Heart left ventricle (tissue), 16 donors: ENCODE data around the gene PLCB3. TPM values are rescaled to one million over a fixed set of nuclear protein-coding genes. Genes with fewer than 3 reads are reported as not detected.

Source experiments
- ATAC-seq, 4 donors: fragments of 200-7000 bp; cut with Tn5 transposase; one replicate each; pipeline ENCODE4 v1.9.1; 2020 to 2022; ENCODE audit warnings: moderate library complexity in 4 of 4, mild to moderate bottlenecking in 3 of 4, moderate number of reproducible peaks in 1 of 4
- DNase-seq, 5 donors: peaks; one replicate each; pipeline ENCODE4 v3.0.0-alpha.2; 2020
- H3K27ac ChIP-seq, 12 donors: fragments of 200-600 bp; sonication (generic) in 4 of 12; one replicate each; pipeline versions ENCODE4 v1.5.0 to v1.8.0; 2016 to 2022; ENCODE audit warnings: mild to moderate bottlenecking in 2 of 12
- H3K27me3 ChIP-seq, 9 donors: fragments of 200-600 bp; sonication (generic) in 2 of 9; one replicate each; pipeline versions ENCODE4 v1.5.1 to v1.8.0; 2016 to 2022; ENCODE audit warnings: mild to moderate bottlenecking in 3 of 9
- H3K36me3 ChIP-seq, 9 donors: fragments of 200-600 bp; sonication (generic) in 2 of 9; one replicate each; pipeline versions ENCODE4 v1.5.0 to v1.8.0; 2018 to 2022; ENCODE audit warnings: mild to moderate bottlenecking in 2 of 9
- H3K4me1 ChIP-seq, 12 donors: fragments of 200-600 bp; sonication (generic) in 4 of 12; one replicate each; pipeline versions ENCODE4 v1.5.0 to v1.8.0; 2016 to 2022; ENCODE audit warnings: mild to moderate bottlenecking in 3 of 12
- H3K4me3 ChIP-seq, 12 donors: fragments of 200-600 bp; sonication (generic) in 4 of 12; one replicate each; pipeline versions ENCODE4 v1.5.0 to v1.8.0; 2017 to 2022; ENCODE audit warnings: mild to moderate bottlenecking in 9 of 12, moderate library complexity in 4 of 12
- H3K9me3 ChIP-seq, 12 donors: fragments of 200-600 bp; sonication (generic) in 4 of 12; one replicate each; pipeline versions ENCODE4 v1.5.0 to v1.8.0; 2016 to 2022; ENCODE audit warnings: mild to moderate bottlenecking in 1 of 12
- POLR2A ChIP-seq, 2 donors: fragments of 450-650 bp; IDR thresholded peaks; one replicate each; pipeline ENCODE4 v1.6.1; 2017; ENCODE audit warnings: antibody characterized with exemption in 2 of 2, mild to moderate bottlenecking in 2 of 2, moderate library complexity in 2 of 2
- WGBS, 4 donors: extraction: QIAGEN DNeasy Blood & Tissue Kit in 2 of 4; methylation state at CpG; one replicate each; pipeline versions ENCODE4 v1.1.5 to v1.1.7; 2013 to 2018; 5-methylcytosine and 5-hydroxymethylcytosine counted together
- intact Hi-C, 10 donors: fragments of 100-400 bp; cut with DNase I; formaldehyde crosslinking; loops; one replicate each; pipeline versions ENCODE4 v1.11.1 to v1.14.2; 2022
- polyA plus RNA-seq, 2 donors: library from polyadenylated mRNA; stranded (reverse); fragments of 200-250 nt; gene quantifications; one replicate each; pipeline ENCODE4 v1.2.3, GENCODE V29; 2013
- total RNA-seq, 9 donors: library from RNA; depleted of rRNA in 2 of 9; stranded (reverse); fragments of >200 nt in 2 of 9; fragmentation: NEBNext Ultra II Directional in 3 of 9; extraction: Animal tissue kit (Norgen Biotek cat#: 25700) in 3 of 9; gene quantifications; one replicate each; pipeline versions ENCODE4 v1.1.0 to v1.2.4, GENCODE V29; 2016 to 2023
- TF ChIP-seq, protein P1 (sequence below), 12 donors: fragments of 200-600 bp; sonication (generic) in 4 of 12; IDR thresholded peaks; one replicate each; pipeline versions ENCODE4 v1.5.0 to v1.8.0; 2018 to 2022; ENCODE audit warnings: antibody characterized with exemption in 12 of 12, mild to moderate bottlenecking in 5 of 12
- donor health status: ischemic (EF 13 %, LVEDD 7.1; RV severe dilation, severe dysfunction).
- donor health status: healthy with polysubstance abuse.
- donor health status: DM: no; HTN: yes; CAD: no.
- donor health status: DM: no; HTN: no; CAD: no.
- donor health status: ischemic (EF 25% LVEDD 6.9; RV normal size, moderate dysfunction).
- donor health status: ischemic (EF 25% LVEDD 5.7; RV mildly dilated, moderate dysfunction).
- donor health status: healthy.
- donor health status: DM: yes; HTN: yes; CAD: no.
- donor health status: ischemic (EF 35%, LVEDD 5.7; RV mildly dilated, moderate dysfunction).
- donor health status: nonischemic (EF 11% LVEDD 7.7; RV severe dilation, severe dysfunction).
- donor health status: DM: yes; HTN: yes; CAD: no.
- donor health status: PGD.
- donor health status: ischemic (EF 29% LVEDD 5.4; RV normal size, mild dysfunction).
- donor health status: nonischemic (EF 23%, LVEDD 6.1; RV moderate dilation, normal function).

PLCB3 gene
- total and polyA plus RNA-seq, 11 donors, result 7.4 to 19.1 (median 9.8) TPM

DNA sequence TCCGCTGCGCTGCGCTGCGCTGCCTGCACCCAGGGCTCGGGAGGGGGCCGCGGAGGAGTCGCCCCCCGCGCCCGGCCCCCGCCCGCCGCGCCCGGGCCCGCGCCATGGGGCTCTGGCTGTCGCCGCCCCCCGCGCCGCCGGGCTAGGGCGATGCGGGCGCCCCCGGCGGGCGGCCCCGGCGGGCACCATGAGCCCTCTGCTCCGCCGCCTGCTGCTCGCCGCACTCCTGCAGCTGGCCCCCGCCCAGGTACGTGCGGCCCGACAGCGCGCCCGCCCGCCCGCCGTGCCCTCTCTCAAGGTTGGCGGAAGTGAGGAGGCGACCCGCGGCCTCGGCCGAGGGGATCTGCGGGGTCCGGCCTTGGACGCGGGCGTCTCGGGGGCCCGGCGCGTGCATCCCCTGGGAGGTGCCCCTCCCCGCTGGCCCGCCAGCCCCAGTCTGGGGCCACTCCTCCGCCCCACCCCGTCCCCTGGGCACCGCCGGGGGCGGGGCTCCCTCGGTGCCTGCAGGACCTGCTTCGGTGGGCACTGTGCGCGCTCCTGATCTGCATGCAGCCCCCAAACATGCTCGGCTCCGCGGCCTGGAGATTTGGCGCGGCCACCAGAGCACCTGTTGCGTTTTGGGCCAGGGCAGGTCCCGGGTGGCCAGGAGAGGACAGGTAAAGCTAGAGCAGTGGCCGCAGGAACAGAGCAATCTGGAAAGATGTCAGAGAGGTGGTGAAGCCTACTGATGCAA, 16.5 kb upstream of the PLCB3 start:
- ATAC-seq, result peak in 3 of 4 donors; percentile 21 to 52 (median 35)
- intact Hi-C loops, result no loop called here
- no peaks in the 10 kb centered on the region for H3K27me3 ChIP-seq
- H3K9me3 ChIP-seq, result no peaks in the 10 kb centered on the region
- peak in 1 of 2 donors; percentile 42 for TF ChIP-seq POLR2A (IDR thresholded peaks at IDR 0.05)
- TF ChIP-seq, protein P1, sequence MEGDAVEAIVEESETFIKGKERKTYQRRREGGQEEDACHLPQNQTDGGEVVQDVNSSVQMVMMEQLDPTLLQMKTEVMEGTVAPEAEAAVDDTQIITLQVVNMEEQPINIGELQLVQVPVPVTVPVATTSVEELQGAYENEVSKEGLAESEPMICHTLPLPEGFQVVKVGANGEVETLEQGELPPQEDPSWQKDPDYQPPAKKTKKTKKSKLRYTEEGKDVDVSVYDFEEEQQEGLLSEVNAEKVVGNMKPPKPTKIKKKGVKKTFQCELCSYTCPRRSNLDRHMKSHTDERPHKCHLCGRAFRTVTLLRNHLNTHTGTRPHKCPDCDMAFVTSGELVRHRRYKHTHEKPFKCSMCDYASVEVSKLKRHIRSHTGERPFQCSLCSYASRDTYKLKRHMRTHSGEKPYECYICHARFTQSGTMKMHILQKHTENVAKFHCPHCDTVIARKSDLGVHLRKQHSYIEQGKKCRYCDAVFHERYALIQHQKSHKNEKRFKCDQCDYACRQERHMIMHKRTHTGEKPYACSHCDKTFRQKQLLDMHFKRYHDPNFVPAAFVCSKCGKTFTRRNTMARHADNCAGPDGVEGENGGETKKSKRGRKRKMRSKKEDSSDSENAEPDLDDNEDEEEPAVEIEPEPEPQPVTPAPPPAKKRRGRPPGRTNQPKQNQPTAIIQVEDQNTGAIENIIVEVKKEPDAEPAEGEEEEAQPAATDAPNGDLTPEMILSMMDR (IDR thresholded peaks at IDR 0.05), result peak in 3 of 12 donors; percentile 8 to 32 (median 22)
- peak overlapping the region; percentile 71 to 93 (median 81) for H3K4me3 ChIP-seq
- H3K4me1 ChIP-seq, result peaks cover 0 to 68% (median 30%) of the 10 kb centered on the region in 12 donors
- H3K36me3 ChIP-seq, result peaks cover 0 to 25% (median 18%) of the 10 kb centered on the region in 9 donors
- peak overlapping the region; percentile 57 to 96 (median 92) for H3K27ac ChIP-seq
- DNase-seq, result peak in 4 of 5 donors; percentile 59 to 75 (median 62)
- 2 to 29% (median 5%) methylated on average over 1 to 80 of the region's 80 CpGs for WGBS, 4 donors

DNA sequence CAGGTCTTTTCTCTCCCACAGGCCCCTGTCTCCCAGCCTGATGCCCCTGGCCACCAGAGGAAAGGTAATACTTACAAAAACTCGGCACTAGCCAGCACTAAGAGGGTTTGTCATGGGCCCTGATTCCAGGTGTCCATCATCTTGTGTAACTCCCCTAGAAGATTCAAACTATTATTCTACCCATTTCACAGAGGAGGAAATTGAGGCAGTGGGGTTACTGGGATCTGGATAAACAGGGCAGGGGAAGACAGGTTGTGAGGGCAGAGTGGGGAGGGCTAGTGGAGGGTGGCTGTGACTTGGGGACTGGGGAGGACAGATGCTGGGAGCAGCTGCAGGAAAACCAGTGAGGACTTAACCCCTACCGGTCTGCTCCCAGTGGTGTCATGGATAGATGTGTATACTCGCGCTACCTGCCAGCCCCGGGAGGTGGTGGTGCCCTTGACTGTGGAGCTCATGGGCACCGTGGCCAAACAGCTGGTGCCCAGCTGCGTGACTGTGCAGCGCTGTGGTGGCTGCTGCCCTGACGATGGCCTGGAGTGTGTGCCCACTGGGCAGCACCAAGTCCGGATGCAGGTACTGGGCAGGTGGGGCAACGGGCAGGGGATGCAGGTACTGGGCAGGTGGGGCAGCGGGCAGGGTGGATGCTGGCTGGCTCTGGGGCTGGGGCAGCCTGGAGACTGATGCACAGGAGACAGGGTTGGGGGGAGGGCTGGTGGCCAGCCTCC, 15.7 kb upstream of the PLCB3 start:
- Histone ChIP-seq H3K4me3 (peak overlapping the region; percentile 71 to 93 (median 81)), H3K4me1 (peaks cover 0 to 72% (median 34%) of the 10 kb centered on the region in 12 donors), H3K27ac (peak overlapping the region in 11 of 12 donors; percentile 85 to 96 (median 93)), H3K9me3 (no peaks in the 10 kb centered on the region), H3K36me3 (peaks cover 0 to 25% (median 18%) of the 10 kb centered on the region in 9 donors), H3K27me3 (no peaks in the 10 kb centered on the region)
- WGBS, 4 donors, result 77 to 81% (median 80%) methylated on average over 8 to 12 of the region's 12 CpGs
- no peak for ATAC-seq
- intact Hi-C loops, result no loop called here
- DNase-seq, result peak in 1 of 5 donors; percentile 10
- TF ChIP-seq, protein P1 (IDR thresholded peaks at IDR 0.05), result no peak
- TF ChIP-seq POLR2A (IDR thresholded peaks at IDR 0.05), result no peak

DNA sequence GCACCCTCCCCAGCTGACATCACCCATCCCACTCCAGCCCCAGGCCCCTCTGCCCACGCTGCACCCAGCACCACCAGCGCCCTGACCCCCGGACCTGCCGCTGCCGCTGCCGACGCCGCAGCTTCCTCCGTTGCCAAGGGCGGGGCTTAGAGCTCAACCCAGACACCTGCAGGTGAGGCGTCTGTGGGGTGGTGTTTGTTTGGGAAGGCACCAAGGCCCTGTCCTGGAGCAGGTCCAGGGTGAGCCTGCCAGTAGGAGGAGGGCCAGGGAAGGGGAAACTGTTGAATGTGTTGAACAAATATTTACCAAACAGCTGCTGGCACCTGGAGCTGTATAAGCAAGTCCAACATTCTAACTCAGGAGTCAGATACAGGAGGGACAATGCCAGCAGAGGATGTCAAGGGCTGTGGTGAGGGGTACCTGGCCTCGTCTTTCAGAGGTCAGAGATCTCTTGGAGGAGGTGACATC, 13.8 kb upstream of the PLCB3 start:
- ATAC-seq (no peak), DNase-seq (peak in 2 of 5 donors; percentile 22 to 63)
- Histone ChIP-seq H3K27me3 (no peaks in the 10 kb centered on the region), H3K4me3 (no peak overlapping the region), H3K4me1 (peaks cover 0 to 64% (median 31%) of the 10 kb centered on the region in 12 donors), H3K9me3 (no peaks in the 10 kb centered on the region), H3K27ac (peak overlapping the region in 5 of 12 donors; percentile 2 to 99 (median 25)), H3K36me3 (peaks cover 0 to 25% (median 18%) of the 10 kb centered on the region in 9 donors)
- intact Hi-C loops, result no loop called here
- TF ChIP-seq POLR2A (IDR thresholded peaks at IDR 0.05), result no peak
- TF ChIP-seq, protein P1 (IDR thresholded peaks at IDR 0.05), result no peak
- WGBS, 4 donors, result 69 to 87% (median 73%) methylated on average over 12 of the region's 12 CpGs

DNA sequence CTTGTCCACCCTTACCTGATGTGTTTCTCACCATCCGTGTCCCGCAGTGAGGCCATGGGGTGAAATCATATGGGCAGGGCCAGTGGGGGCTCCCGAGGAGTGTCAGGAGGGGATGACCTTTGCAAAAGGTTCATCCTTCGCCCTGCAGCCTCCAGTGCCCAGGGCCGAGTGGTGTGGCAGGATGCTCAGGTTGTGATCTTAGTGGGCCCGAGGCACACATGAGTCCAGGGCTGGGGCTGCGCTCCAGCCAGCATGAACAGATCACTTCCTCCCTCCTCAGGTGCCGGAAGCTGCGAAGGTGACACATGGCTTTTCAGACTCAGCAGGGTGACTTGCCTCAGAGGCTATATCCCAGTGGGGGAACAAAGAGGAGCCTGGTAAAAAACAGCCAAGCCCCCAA, 13.3 kb upstream of the PLCB3 start:
- Histone ChIP-seq H3K27ac (peak overlapping the region in 4 of 12 donors; percentile 5 to 99 (median 38)), H3K9me3 (no peaks in the 10 kb centered on the region), H3K36me3 (peaks cover 0 to 26% (median 18%) of the 10 kb centered on the region in 9 donors), H3K27me3 (no peaks in the 10 kb centered on the region), H3K4me1 (peaks cover 0 to 70% (median 35%) of the 10 kb centered on the region in 12 donors), H3K4me3 (no peak overlapping the region)
- DNase-seq (peak in 1 of 5 donors; percentile 37), ATAC-seq (no peak)
- no peak for TF ChIP-seq POLR2A (IDR thresholded peaks at IDR 0.05)
- TF ChIP-seq, protein P1 (IDR thresholded peaks at IDR 0.05), result no peak
- WGBS, 4 donors, result 82 to 93% (median 92%) methylated on average over 6 to 9 of the region's 9 CpGs
- intact Hi-C loops, result no loop called here
